Peyer's patch (tissue), 4 donors: Measurements from ENCODE around the gene SBF2.

Experiments
- POLR2A ChIP-seq, 2 donors: fragments of 450-650 bp; IDR thresholded peaks; one replicate each; pipeline ENCODE4 v1.5.1; 2017; ENCODE audit warnings: antibody characterized with exemption in 2 of 2, mild to moderate bottlenecking in 2 of 2, moderate library complexity in 2 of 2
- TF ChIP-seq, protein P1 (sequence below), 6 experiments: fragments of 450-650 bp in 4 of 6; fragments of 200-600 bp in 2 of 6; sonication (generic) in 1 of 6; IDR thresholded peaks; one replicate each; pipeline ENCODE4 v1.5.1; 2017 to 2019; ENCODE audit warnings: antibody characterized with exemption in 6 of 6, mild to moderate bottlenecking in 3 of 6, moderate library complexity in 1 of 6

DNA sequence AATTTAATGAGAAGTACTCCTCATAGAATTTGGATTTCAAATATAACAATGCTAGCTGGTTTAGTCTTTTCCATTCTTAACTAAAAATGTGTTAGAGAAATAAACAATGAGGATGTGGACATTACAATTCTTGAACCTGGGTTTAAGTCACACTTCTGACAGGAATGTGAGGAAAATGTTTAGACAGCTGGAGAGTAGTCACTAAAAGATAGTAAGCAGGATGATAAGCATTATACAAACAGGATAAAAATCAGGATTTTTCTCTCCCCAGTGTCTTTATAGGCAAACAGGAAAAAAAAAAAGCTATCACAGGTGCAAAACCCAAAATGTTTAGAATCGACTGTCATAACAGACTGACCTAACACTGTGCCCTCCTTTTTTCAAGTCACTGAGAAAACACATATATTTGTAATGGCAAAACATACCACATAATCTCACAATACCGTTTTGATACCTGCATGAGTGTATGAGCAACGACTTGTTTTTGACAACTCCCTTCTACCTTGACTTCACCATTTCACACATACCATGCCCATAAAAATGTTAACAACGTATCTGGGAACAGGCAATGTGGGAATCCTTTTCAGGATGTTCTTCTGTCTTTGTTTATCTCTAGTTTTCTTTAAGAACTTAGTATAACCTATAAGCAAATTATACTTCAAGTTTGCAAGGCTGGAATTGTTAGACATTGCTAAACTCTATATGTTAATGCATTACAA lies 242.0 kb downstream of the SBF2 start:
- TF ChIP-seq, protein P1, sequence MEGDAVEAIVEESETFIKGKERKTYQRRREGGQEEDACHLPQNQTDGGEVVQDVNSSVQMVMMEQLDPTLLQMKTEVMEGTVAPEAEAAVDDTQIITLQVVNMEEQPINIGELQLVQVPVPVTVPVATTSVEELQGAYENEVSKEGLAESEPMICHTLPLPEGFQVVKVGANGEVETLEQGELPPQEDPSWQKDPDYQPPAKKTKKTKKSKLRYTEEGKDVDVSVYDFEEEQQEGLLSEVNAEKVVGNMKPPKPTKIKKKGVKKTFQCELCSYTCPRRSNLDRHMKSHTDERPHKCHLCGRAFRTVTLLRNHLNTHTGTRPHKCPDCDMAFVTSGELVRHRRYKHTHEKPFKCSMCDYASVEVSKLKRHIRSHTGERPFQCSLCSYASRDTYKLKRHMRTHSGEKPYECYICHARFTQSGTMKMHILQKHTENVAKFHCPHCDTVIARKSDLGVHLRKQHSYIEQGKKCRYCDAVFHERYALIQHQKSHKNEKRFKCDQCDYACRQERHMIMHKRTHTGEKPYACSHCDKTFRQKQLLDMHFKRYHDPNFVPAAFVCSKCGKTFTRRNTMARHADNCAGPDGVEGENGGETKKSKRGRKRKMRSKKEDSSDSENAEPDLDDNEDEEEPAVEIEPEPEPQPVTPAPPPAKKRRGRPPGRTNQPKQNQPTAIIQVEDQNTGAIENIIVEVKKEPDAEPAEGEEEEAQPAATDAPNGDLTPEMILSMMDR (IDR thresholded peaks at IDR 0.05): no peak
- no peak for TF ChIP-seq POLR2A (IDR thresholded peaks at IDR 0.05)
